HG02571 (cell line): Measurements from ENCODE around the gene COL26A1.
"Not testable (repeated sequence)": the region's sequence is repeated elsewhere in the genome, so short reads cannot be mapped to it uniquely, and the experiment has no call there.

Experiments
- ATAC-seq: cut with Tn5 transposase; IDR thresholded peaks from one replicate; pipeline ENCODE4 v1.9.1; 2021; ENCODE audit warnings: mild to moderate bottlenecking, moderate library complexity; ENCODE audit not compliant: unreplicated experiment

Gene COL26A1

GRCh38 chr7:101547022-101547915 is 184.6 kb downstream of the COL26A1 start:
- ATAC-seq = no peak

- no peak for ATAC-seq
Measured at GRCh38 chr7:101547916-101548661, 185.4 kb downstream of the COL26A1 start.

DNA sequence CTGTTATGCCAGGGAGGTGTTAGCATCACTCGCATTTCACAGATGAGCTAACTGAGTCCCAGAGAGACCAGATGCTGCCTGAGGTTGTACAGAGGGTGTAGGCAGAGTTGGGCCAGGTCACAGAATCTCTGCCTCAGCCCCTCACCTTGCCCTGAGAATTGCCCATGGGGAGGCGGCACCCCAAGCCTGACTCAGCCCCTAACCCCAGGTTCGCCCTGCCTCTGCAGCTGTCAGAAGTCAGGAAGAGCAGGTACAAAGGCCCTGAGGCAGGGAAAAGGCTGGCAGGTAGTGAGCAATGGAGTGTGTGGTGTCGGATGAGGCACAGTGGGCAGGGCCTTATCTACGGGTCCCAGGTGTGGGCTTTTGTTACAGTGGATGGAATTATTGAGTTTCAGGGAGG is 187.1 kb downstream of the COL26A1 start:
- ATAC-seq = no peak

GRCh38 chr7:101550641-101551541 is 188.2 kb downstream of the COL26A1 start:
- ATAC-seq = no peak

GRCh38 chr7:101553018-101553770 is 190.5 kb downstream of the COL26A1 start:
- no peak for ATAC-seq

- ATAC-seq = no peak
Measured at GRCh38 chr7:101553771-101554445, 191.2 kb downstream of the COL26A1 start.

- ATAC-seq = no peak
Measured at GRCh38 chr7:101554584-101555268, 192.1 kb downstream of the COL26A1 start.

DNA sequence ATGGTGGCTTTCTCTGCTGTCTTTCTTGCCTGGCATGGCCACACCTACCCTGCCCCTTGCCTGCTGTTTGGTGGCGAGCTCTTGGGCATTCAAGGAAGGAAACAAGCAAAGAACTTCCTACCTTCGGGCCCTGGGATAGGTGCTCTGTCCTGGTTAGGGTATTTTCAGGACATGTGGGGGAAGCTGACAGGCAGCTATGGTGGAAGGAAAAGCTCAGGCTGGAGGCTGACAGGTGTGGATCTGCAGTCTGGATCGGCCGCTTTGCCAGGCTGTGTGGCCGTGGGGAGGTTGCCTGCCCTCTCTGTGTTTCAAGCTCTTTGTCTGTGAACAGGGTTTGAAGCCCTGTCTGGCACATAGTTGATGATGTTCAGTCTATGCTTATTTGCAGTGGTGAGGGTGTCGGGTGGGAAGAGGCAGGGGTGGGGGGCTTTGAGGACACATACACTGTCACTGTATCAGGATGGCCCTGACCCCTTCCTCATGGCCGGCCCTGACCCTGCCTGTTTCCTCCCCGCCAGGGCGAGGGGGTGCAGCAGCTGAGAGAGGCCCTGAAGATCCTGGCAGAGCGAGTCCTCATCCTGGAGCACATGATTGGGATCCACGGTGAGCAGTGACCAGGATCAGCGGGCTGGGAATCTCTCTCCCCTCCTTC is 192.7 kb downstream of the COL26A1 start:
- ATAC-seq = no peak

- ATAC-seq = no peak
Measured at GRCh38 chr7:101555921-101556275, 193.2 kb downstream of the COL26A1 start.

GRCh38 chr7:101556453-101556968 is 193.8 kb downstream of the COL26A1 start:
- ATAC-seq = no peak

DNA sequence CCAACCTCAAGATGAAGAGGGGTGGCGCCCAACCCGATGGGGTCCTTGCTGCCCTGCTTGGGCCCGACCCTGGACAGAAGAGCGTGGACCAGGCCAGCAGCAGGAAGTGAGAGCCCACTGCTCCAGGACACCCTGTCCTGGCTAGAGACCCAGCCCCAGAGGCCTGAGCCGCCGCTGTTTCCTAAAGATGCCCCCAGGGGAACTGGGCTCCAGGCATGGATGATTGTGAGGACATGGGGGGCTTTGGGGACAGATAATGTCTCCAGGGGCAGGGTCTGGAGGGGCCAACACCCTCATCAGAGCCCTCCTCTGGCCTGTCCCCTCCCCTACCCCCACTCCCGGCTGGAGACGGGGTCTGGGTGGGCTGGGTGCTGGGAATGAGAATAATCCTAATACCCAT is 194.7 kb downstream of the COL26A1 start:
- no peak for ATAC-seq

DNA sequence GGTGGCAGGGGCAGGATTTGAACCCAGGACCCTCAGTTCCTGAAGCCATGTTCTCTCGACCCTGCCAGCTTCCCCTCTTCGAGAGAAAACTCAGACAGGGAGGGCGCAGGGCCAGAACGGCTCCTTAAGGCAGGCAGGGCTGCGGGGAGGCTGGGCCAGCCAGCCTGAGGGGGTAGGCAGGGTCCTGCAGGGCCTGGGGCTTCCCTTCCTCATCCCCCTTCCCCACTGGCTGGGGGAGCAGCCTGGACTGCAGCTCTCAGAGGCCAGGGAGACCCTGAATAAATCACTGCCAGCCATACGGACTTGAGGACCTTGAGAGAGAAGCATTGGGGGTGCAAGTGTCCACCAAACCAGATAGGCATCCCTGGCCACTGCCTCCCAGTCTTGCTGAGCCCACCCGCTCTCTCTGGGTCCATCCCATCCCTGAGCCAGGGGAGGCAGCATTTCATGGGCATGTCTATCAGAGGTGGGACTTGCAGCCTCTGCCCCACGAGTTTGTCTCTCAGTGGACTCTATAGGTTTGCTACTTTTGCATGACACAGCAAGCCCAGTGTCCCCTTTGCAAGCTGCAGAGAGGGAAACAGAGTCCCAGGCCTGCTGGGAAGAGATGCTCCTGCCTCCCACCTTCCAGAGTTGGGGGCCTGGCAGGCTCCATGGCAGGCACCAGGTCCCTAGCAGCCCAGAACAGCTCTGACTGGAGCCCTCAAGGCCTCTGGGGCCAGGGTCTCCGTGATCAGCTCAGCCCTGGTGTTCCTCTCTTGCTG is 195.5 kb downstream of the COL26A1 start:
- ATAC-seq = no peak

DNA sequence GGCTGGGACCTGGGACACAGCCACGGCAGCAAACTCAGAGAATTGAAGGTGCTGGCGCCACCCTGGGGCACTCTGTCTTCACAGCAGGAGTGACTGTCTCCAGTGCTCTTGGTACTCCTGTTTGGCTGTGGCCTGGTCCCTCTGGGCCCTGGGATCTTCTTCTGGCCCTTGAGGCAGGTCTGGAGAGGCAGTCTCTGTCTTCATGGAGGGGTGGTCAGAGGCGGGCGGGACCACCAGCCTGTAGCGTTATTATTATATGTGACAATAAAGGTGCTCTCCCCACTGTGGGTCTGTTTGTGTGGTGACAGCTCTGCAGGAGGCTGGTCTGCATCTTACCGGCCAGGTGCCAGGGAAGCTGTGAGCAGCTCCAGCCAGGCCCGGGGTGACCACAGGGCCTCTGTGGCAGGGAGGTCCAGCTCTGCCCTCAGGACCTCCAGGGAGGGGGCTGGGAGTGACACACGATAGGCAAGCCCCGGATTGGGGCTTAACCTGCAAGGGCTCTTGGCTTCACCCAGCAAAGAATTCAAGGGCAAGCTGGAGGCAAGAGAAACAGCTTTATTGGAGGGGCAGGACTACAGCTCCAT is 196.2 kb downstream of the COL26A1 start:
- ATAC-seq = no peak

GRCh38 chr7:101559586-101559985 is 196.9 kb downstream of the COL26A1 start:
- ATAC-seq = no peak

GRCh38 chr7:101560021-101560420 is 197.3 kb downstream of the COL26A1 start:
- not testable (repeated sequence) for ATAC-seq

DNA sequence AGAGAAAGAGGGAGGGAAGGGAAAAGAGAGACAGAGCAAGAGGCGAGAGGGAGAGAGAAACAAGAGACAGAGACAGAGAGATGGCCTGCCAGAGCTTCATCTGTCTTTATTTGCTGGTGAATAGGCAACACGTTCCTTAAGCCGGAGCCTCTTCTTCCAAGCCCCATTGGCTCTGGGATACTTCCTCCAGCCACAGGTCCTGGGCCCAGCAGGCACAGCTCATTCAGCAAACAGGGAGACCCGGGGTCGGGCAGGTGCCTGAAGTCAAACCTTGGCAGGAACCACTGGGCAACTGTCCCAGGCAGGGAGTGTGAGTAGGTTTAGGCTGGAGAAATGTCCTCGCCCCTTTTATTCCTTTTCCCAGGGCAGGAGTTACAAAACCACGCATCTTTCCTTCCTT is 198.2 kb downstream of the COL26A1 start:
- ATAC-seq = no peak

GRCh38 chr7:101561293-101561692 is 198.6 kb downstream of the COL26A1 start:
- ATAC-seq = not testable (repeated sequence)
